Heart left ventricle (tissue), 13 donors: ENCODE data around the gene MYO16.

ENCODE experiments used
- CTCF ChIP-seq, 12 donors: fragments of 200-600 bp; sonication (generic) in 4 of 12; IDR thresholded peaks; one replicate each; pipeline versions ENCODE4 v1.5.0 to v1.8.0; 2018 to 2022; ENCODE audit warnings: antibody characterized with exemption in 12 of 12, mild to moderate bottlenecking in 5 of 12
- POLR2A ChIP-seq, 2 donors: fragments of 450-650 bp; IDR thresholded peaks; one replicate each; pipeline ENCODE4 v1.6.1; 2017; ENCODE audit warnings: antibody characterized with exemption in 2 of 2, mild to moderate bottlenecking in 2 of 2, moderate library complexity in 2 of 2
- donor health status: ischemic (EF 13 %, LVEDD 7.1; RV severe dilation, severe dysfunction).
- donor health status: DM: no; HTN: yes; CAD: no.
- donor health status: DM: no; HTN: no; CAD: no.
- donor health status: ischemic (EF 25% LVEDD 6.9; RV normal size, moderate dysfunction).
- donor health status: ischemic (EF 25% LVEDD 5.7; RV mildly dilated, moderate dysfunction).
- donor health status: ischemic (EF 35%, LVEDD 5.7; RV mildly dilated, moderate dysfunction).
- donor health status: nonischemic (EF 11% LVEDD 7.7; RV severe dilation, severe dysfunction).
- donor health status: DM: yes; HTN: yes; CAD: no.
- donor health status: PGD.
- donor health status: ischemic (EF 29% LVEDD 5.4; RV normal size, mild dysfunction).
- donor health status: nonischemic (EF 23%, LVEDD 6.1; RV moderate dilation, normal function).

- TF ChIP-seq CTCF (IDR thresholded peaks at IDR 0.05): no peak
- TF ChIP-seq POLR2A (IDR thresholded peaks at IDR 0.05): no peak
These were observed 183.2 kb downstream of the MYO16 start for GRCh38 chr13:108812661-108813060.
